ENCODE results near the gene KMT2A.

KMT2A gene

GRCh38 chr11:118524757-118525470 is 88.6 kb downstream of the KMT2A start:
- H3K79me2 ChIP-seq (ENCODE audit: low read length) = no peaks in the 10 kb centered on the region
- no peaks in the 10 kb centered on the region for H3K27me3 ChIP-seq (ENCODE audit: low read depth, low read length)
- no peak for TF ChIP-seq EZH2phosphoT487 (IDR thresholded peaks at IDR 0.05; ENCODE audit: low read depth)
- TF ChIP-seq CTCF (IDR thresholded peaks at IDR 0.05; ENCODE audit: low read depth, low read length) = no peak
- no peak overlapping the region for H3K9ac ChIP-seq (ENCODE audit: low read length)
- H3K36me3 ChIP-seq (replicated peaks; ENCODE audit: low read depth, low read length) = peaks cover 46% of the 10 kb centered on the region
- H4K20me1 ChIP-seq (ENCODE audit: insufficient read depth, low read length) = no peaks in the 10 kb centered on the region
- no peak overlapping the region for H3K27ac ChIP-seq (ENCODE audit: low read length)
- H3K4me3 ChIP-seq (ENCODE audit: low read length) = no peak overlapping the region
- H3K4me1 ChIP-seq (ENCODE audit: low read length) = peaks cover 4% of the 10 kb centered on the region
- H3K9me3 ChIP-seq (ENCODE audit: insufficient read depth, low read length) = no peaks in the 10 kb centered on the region
- H3K4me2 ChIP-seq (ENCODE audit: low read length) = no peak overlapping the region
- no peak overlapping the region for H2AFZ ChIP-seq (ENCODE audit: low read depth, low read length)

- no peak overlapping the region for H3K4me2 ChIP-seq (ENCODE audit: low read length)
- H3K27ac ChIP-seq (ENCODE audit: low read length) = no peak overlapping the region
- H3K9ac ChIP-seq (ENCODE audit: low read length) = no peak overlapping the region
- no peak overlapping the region for H2AFZ ChIP-seq (ENCODE audit: low read depth, low read length)
- no peaks in the 10 kb centered on the region for H3K9me3 ChIP-seq (ENCODE audit: insufficient read depth, low read length)
- H3K27me3 ChIP-seq (ENCODE audit: low read depth, low read length) = no peaks in the 10 kb centered on the region
- H3K4me1 ChIP-seq (ENCODE audit: low read length) = peaks cover 10% of the 10 kb centered on the region
- no peaks in the 10 kb centered on the region for H4K20me1 ChIP-seq (ENCODE audit: insufficient read depth, low read length)
- H3K36me3 ChIP-seq (replicated peaks; ENCODE audit: low read depth, low read length) = peaks cover 32% of the 10 kb centered on the region
- no peak overlapping the region for H3K4me3 ChIP-seq (ENCODE audit: low read length)
- no peaks in the 10 kb centered on the region for H3K79me2 ChIP-seq (ENCODE audit: low read length)
- no peak for TF ChIP-seq CTCF (IDR thresholded peaks at IDR 0.05; ENCODE audit: low read depth, low read length)
- no peak for TF ChIP-seq EZH2phosphoT487 (IDR thresholded peaks at IDR 0.05; ENCODE audit: low read depth)
Observed at GRCh38 chr11:118526688-118527087, 90.4 kb downstream of the KMT2A start.

- no peak within 1 kb of the TSS for H3K4me2 ChIP-seq (ENCODE audit: low read length)
Observed at GRCh38 chr11:118527109-118527508, 90.8 kb downstream of the KMT2A start, which contains the start of gene TTC36. TTC36 (plus strand) TSS chr11:118527474; CDS start chr11:118527495, 21 bp downstream.

GRCh38 chr11:118528511-118528910 is 92.2 kb downstream of the KMT2A start:
- no peak overlapping the region for H3K9ac ChIP-seq (ENCODE audit: low read length)
- H3K9me3 ChIP-seq (ENCODE audit: insufficient read depth, low read length) = no peaks in the 10 kb centered on the region
- H3K4me3 ChIP-seq (ENCODE audit: low read length) = no peak overlapping the region
- peaks cover 16% of the 10 kb centered on the region for H3K36me3 ChIP-seq (replicated peaks; ENCODE audit: low read depth, low read length)
- H3K4me2 ChIP-seq (ENCODE audit: low read length) = no peak overlapping the region
- TF ChIP-seq CTCF (IDR thresholded peaks at IDR 0.05; ENCODE audit: low read depth, low read length) (no peak), EZH2phosphoT487 (IDR thresholded peaks at IDR 0.05; ENCODE audit: low read depth) (no peak)
- H3K27me3 ChIP-seq (ENCODE audit: low read depth, low read length) = no peaks in the 10 kb centered on the region
- no peak overlapping the region for H3K27ac ChIP-seq (ENCODE audit: low read length)
- peaks cover 12% of the 10 kb centered on the region for H3K4me1 ChIP-seq (ENCODE audit: low read length)
- H4K20me1 ChIP-seq (ENCODE audit: insufficient read depth, low read length) = no peaks in the 10 kb centered on the region
- H3K79me2 ChIP-seq (ENCODE audit: low read length) = no peaks in the 10 kb centered on the region
- H2AFZ ChIP-seq (ENCODE audit: low read depth, low read length) = no peak overlapping the region

More at GRCh38 chr11:118527109-118527508, 90.8 kb downstream of the KMT2A start, which contains the start of gene TTC36:
- peaks cover 12% of the 10 kb centered on the region for H3K4me1 ChIP-seq (ENCODE audit: low read length)
- H3K79me2 ChIP-seq (ENCODE audit: low read length) = no peaks in the 10 kb centered on the region
- H2AFZ ChIP-seq (ENCODE audit: low read depth, low read length) = no peak within 1 kb of the TSS
- H3K4me3 ChIP-seq (ENCODE audit: low read length) = no peak within 1 kb of the TSS
- TF ChIP-seq CTCF (IDR thresholded peaks at IDR 0.05; ENCODE audit: low read depth, low read length) = no peak
- TF ChIP-seq EZH2phosphoT487 (IDR thresholded peaks at IDR 0.05; ENCODE audit: low read depth) = no peak
- H4K20me1 ChIP-seq (ENCODE audit: insufficient read depth, low read length) = no peaks in the 10 kb centered on the region
- H3K36me3 ChIP-seq (replicated peaks; ENCODE audit: low read depth, low read length) = peaks cover 27% of the 10 kb centered on the region
- H3K27me3 ChIP-seq (ENCODE audit: low read depth, low read length) = no peaks in the 10 kb centered on the region
- H3K27ac ChIP-seq (ENCODE audit: low read length) = no peak within 1 kb of the TSS
- H3K9ac ChIP-seq (ENCODE audit: low read length) = no peak within 1 kb of the TSS
- no peaks in the 10 kb centered on the region for H3K9me3 ChIP-seq (ENCODE audit: insufficient read depth, low read length)
